HCT116 (cell line): ENCODE measurements around the gene CERS2.

ENCODE experiments used
- ELF1 ChIP-seq: IDR thresholded peaks from 2 replicates; pipeline ENCODE4 v1.6.1; 2012; ENCODE audit warnings: low read depth, borderline replicate concordance
- EZH2phosphoT487 ChIP-seq: fragments of 200-600 bp; IDR thresholded peaks from 2 replicates; pipeline ENCODE4 v1.6.1; 2018; ENCODE audit warnings: antibody characterized with exemption, borderline replicate concordance
- POLR2A ChIP-seq: IDR thresholded peaks from 2 replicates; pipeline ENCODE4 v1.7.0; 2011; ENCODE audit warnings: borderline replicate concordance; ENCODE audit not compliant: insufficient read depth, insufficient read length; ENCODE audit errors: extremely low read depth
- POLR2AphosphoS5 ChIP-seq: IDR thresholded peaks from 2 replicates; pipeline ENCODE4 v1.6.1; 2011; ENCODE audit warnings: mild to moderate bottlenecking, low read depth, low read length, moderate library complexity
- SIN3A ChIP-seq: IDR thresholded peaks from 2 replicates; pipeline ENCODE4 v1.6.1; 2012; ENCODE audit warnings: low read depth
- YY1 ChIP-seq: IDR thresholded peaks from 2 replicates; pipeline ENCODE4 v1.6.1; 2011; ENCODE audit warnings: low read length, low read depth, moderate library complexity, mild to moderate bottlenecking; ENCODE audit not compliant: insufficient replicate concordance; ENCODE audit errors: extremely low read depth
- TF ChIP-seq, protein P1 (sequence below), 3 experiments: fragments of 200-600 bp in 1 of 3; sonication (generic) in 1 of 3; IDR thresholded peaks in 2 of 3; conservative IDR thresholded peaks in 1 of 3; 2 replicates each; pipeline ENCODE4 v1.5.1; 2012 to 2017; ENCODE audit warnings: low read depth in 2 of 3, low read length in 2 of 3, antibody characterized with exemption in 1 of 3, borderline replicate concordance in 1 of 3, control low read depth in 1 of 3, mild to moderate bottlenecking in 1 of 3, mixed read lengths in 1 of 3, mixed run types in 1 of 3, moderate library complexity in 1 of 3; ENCODE audit not compliant: insufficient read depth in 1 of 3
- TF ChIP-seq, protein P2 (sequence below): IDR thresholded peaks from 2 replicates; pipeline ENCODE4 v1.6.1; 2011; ENCODE audit warnings: mild to moderate bottlenecking, low read length, moderate library complexity; ENCODE audit not compliant: insufficient replicate concordance; ENCODE audit errors: extremely low read depth

DNA sequence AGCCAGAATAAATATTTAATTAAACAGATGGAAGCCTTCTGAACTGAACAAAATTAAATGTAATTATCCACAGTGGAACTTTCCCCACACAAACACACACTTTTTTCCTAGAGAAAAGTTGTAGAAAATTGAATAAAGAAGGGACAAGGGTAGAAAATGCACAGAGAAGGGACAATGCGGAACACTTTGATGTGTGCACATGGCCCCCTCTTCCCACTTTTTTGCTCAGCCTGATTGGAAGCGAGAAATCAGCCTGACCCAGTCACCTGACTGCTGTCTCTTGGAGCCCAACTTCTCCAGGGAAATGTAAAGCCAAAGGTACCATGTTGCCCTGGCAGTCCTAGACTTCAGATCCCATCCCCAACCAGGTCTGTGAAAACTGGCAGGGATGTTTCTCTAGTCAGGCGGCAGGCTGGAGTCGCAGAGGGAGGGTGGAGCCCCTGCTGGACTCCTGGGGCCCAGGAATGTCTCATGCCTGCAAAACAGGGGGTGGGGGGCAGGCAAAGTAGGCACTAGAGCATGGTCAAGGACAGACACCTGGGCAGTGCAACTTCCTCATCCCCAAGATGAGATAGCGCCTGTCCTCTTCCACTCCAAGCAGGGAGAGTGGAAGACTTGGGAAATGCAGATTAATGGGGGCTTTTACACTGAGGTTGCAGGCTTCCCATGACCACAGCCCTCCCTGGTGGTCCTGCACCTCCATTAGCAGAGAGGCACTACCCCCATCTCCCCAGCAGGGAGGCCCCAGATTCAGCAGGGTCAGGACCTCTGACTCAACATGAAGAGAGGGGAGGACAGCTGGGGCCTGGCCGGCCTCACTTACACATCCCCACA lies 2.8 kb downstream of the CERS2 start:
- TF ChIP-seq, protein P1, sequence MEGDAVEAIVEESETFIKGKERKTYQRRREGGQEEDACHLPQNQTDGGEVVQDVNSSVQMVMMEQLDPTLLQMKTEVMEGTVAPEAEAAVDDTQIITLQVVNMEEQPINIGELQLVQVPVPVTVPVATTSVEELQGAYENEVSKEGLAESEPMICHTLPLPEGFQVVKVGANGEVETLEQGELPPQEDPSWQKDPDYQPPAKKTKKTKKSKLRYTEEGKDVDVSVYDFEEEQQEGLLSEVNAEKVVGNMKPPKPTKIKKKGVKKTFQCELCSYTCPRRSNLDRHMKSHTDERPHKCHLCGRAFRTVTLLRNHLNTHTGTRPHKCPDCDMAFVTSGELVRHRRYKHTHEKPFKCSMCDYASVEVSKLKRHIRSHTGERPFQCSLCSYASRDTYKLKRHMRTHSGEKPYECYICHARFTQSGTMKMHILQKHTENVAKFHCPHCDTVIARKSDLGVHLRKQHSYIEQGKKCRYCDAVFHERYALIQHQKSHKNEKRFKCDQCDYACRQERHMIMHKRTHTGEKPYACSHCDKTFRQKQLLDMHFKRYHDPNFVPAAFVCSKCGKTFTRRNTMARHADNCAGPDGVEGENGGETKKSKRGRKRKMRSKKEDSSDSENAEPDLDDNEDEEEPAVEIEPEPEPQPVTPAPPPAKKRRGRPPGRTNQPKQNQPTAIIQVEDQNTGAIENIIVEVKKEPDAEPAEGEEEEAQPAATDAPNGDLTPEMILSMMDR (IDR thresholded peaks at IDR 0.05 in 2 of 3, conservative IDR thresholded peaks at IDR 0.05 in 1 of 3; ENCODE audit: borderline replicate concordance in 1 of 3, insufficient read depth in 1 of 3, low read depth in 2 of 3, low read length in 2 of 3), result no peak
- TF ChIP-seq EZH2phosphoT487 (no peak), SIN3A (no peak), POLR2AphosphoS5 (no peak), ELF1 (no peak), YY1 (no peak), POLR2A (no peak)
- TF ChIP-seq, protein P2, sequence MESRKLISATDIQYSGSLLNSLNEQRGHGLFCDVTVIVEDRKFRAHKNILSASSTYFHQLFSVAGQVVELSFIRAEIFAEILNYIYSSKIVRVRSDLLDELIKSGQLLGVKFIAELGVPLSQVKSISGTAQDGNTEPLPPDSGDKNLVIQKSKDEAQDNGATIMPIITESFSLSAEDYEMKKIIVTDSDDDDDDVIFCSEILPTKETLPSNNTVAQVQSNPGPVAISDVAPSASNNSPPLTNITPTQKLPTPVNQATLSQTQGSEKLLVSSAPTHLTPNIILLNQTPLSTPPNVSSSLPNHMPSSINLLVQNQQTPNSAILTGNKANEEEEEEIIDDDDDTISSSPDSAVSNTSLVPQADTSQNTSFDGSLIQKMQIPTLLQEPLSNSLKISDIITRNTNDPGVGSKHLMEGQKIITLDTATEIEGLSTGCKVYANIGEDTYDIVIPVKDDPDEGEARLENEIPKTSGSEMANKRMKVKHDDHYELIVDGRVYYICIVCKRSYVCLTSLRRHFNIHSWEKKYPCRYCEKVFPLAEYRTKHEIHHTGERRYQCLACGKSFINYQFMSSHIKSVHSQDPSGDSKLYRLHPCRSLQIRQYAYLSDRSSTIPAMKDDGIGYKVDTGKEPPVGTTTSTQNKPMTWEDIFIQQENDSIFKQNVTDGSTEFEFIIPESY, result no peak
